ENCODE results near the gene ITGB3. TPM values are rescaled to one million over a fixed set of nuclear protein-coding genes. Genes with fewer than 3 reads are reported as not detected.
"Not testable (repeated sequence)": the region's sequence is repeated elsewhere in the genome, so short reads cannot be mapped to it uniquely, and the experiment has no call there.

ITGB3 gene
- total RNA-seq, 4 donors from 2014 or later, result 7.4 to 28.7 (median 23.5) TPM

GRCh38 chr17:47223460-47223859 is 30.2 kb upstream of the ITGB3 start:
- Histone ChIP-seq H3K9me3 (no peaks in the 10 kb centered on the region), H3K4me3 (no peak overlapping the region), H3K27me3 (no peaks in the 10 kb centered on the region), H3K36me3 (no peaks in the 10 kb centered on the region), H3K4me1 (peaks cover 0 to 15% of the 10 kb centered on the region in 2 donors), H3K27ac (peak overlapping the region; percentile 86 to 94)
- TF ChIP-seq POLR2A (IDR thresholded peaks at IDR 0.05) (no peak), CTCF (IDR thresholded peaks at IDR 0.05) (no peak)
- intact Hi-C loops (cut with DNase I; ENCODE audit: low total_unique reads), result no loop called here
- no peak for DNase-seq

- Histone ChIP-seq H3K27ac (peak overlapping the region; percentile 86 to 94), H3K4me1 (peaks cover 0 to 15% of the 10 kb centered on the region in 2 donors)
- DNase-seq; H3K9me3 ChIP-seq; H3K4me3 ChIP-seq; intact Hi-C loops (cut with DNase I; ENCODE audit: low total_unique reads); H3K27me3 ChIP-seq; H3K36me3 ChIP-seq: not testable (repeated sequence)
These were observed 29.6 kb upstream of the ITGB3 start for GRCh38 chr17:47224077-47224476.

DNA sequence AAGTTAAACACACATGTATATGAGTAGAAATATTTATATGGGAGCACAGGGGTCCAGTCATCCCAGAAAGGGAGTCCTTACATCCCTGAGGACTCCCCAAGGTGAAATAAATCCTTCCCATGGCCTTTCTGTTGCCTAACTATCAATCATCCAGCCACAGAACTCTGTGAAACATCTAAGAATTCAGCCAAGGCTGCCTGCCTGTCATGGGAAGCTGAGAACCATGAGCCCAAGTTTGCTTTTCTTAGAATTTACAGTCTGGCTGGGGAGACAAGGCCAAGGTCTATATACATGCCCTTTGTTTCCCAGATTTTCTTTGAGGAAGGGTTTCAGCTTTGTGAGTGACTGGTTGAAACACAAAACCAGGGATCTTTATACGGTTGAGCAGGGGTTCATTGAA is 28.7 kb upstream of the ITGB3 start:
- TF ChIP-seq POLR2A (IDR thresholded peaks at IDR 0.05) (no peak), CTCF (IDR thresholded peaks at IDR 0.05) (no peak)
- peaks cover 0 to 15% of the 10 kb centered on the region in 2 donors for H3K4me1 ChIP-seq
- H3K36me3 ChIP-seq, result no peaks in the 10 kb centered on the region
- intact Hi-C loops (cut with DNase I; ENCODE audit: low total_unique reads), result loop anchor here (5.0 kb wide), 1 partner anchor 92 kb away; no protein-coding TSS in a partner anchor
- DNase-seq, result no peak
- H3K27ac ChIP-seq, result peak overlapping the region; percentile 86 to 94
- H3K9me3 ChIP-seq, result no peaks in the 10 kb centered on the region
- H3K27me3 ChIP-seq, result no peaks in the 10 kb centered on the region
- H3K4me3 ChIP-seq, result no peak overlapping the region

DNA sequence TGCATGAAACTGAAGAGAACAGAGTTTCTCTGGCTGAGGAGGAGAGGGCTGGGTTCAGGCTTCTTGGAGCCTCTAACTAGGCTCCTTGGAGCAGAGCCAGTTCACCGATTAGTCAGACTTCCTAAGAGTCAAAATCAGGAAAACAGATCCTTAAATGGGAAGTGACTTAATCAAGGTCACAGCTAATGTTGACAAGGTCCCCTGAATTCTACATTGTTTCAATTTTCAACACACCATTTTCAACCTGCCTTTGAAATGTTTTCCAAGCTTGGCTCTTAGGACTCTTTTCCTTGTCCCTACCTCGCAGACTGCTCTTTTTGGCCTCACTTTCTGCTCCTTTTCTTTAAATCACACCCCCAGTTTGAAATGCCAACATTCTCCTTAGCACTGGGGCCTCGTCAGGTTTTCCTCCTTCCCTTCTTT is 28.2 kb upstream of the ITGB3 start:
- peak overlapping the region; percentile 86 to 94 for H3K27ac ChIP-seq
- H3K36me3 ChIP-seq, result no peaks in the 10 kb centered on the region
- no peak for TF ChIP-seq CTCF (IDR thresholded peaks at IDR 0.05)
- no peak for TF ChIP-seq POLR2A (IDR thresholded peaks at IDR 0.05)
- H3K4me3 ChIP-seq, result no peak overlapping the region
- H3K9me3 ChIP-seq, result no peaks in the 10 kb centered on the region
- DNase-seq, result peak; percentile 73 to 95
- intact Hi-C loops (cut with DNase I; ENCODE audit: low total_unique reads), result loop anchor here (5.0 kb wide), 1 partner anchor 92 kb away; no protein-coding TSS in a partner anchor
- peaks cover 0 to 15% of the 10 kb centered on the region in 2 donors for H3K4me1 ChIP-seq
- H3K27me3 ChIP-seq, result no peaks in the 10 kb centered on the region

DNA sequence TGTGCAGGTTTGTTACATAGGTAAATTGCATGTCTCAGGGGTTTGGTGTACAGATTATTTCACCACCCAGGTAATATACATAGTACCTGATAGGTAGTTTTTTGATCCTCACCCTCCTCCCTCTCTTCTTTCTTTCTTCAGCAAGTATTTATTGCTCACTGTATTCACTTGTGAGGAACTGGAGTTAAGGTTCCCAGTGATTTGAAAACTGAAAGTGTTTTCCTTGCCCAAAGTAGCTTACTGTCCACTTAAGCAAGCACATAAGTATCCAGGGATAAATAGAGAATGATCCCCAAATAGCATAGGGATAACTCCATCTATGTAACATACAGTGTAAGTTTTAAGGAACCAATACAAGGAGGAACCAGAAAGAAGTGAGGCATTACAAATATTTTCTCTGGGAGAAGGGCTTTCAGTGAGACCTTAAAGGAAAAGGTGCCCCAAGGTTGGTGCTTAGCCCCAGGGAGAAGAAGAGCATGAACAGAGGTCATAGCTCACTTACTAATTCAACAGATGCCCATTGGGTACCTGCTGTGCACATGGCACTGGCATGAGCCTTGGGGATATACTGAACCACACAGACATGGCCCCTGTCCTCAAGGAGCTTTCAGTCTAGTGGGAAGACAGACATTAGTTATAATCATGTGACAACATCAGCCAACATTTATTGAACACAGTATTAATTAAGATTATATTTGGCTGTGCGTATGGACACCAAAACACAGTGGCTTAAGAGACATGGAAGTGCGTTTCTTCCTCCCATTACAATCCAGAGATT is 27.5 kb upstream of the ITGB3 start:
- Histone ChIP-seq H3K4me3 (no peak overlapping the region), H3K36me3 (no peaks in the 10 kb centered on the region), H3K27me3 (no peaks in the 10 kb centered on the region), H3K9me3 (no peaks in the 10 kb centered on the region), H3K4me1 (peaks cover 0 to 15% of the 10 kb centered on the region in 2 donors), H3K27ac (peak overlapping the region; percentile 86 to 94)
- TF ChIP-seq CTCF (IDR thresholded peaks at IDR 0.05) (no peak), POLR2A (IDR thresholded peaks at IDR 0.05) (no peak)
- intact Hi-C loops (cut with DNase I; ENCODE audit: low total_unique reads), result loop anchor here (5.0 kb wide), 1 partner anchor 91 kb away; no protein-coding TSS in a partner anchor
- no peak for DNase-seq

Measured in uterus (tissue), 4 donors.